Activated CD8-positive, alpha-beta T cell treated with anti-CD3 and anti-CD28 coated beads for 36 hours (primary cell): ENCODE data around the gene NADSYN1. TPM values are rescaled to one million over a fixed set of nuclear protein-coding genes. Genes with fewer than 3 reads are reported as not detected.

ENCODE experiments used
- ATAC-seq: fragments of 200-7000 bp; cut with Tn5 transposase; one replicate; pipeline ENCODE4 v1.10.0; 2021; ENCODE audit warnings: mild to moderate bottlenecking, moderate library complexity
- CTCF ChIA-PET: fragments of 350-600 bp; sonication (Branson Sonifier 250); formaldehyde crosslinking; loops from one replicate; lab custom pipeline; 2021; ENCODE audit warnings: antibody characterized with exemption; lab: Charles Lee
- POLR2A ChIA-PET: fragments of 350-600 bp; sonication (Branson Sonifier 250); formaldehyde crosslinking; loops from one replicate; lab custom pipeline; 2021; ENCODE audit warnings: antibody characterized with exemption; lab: Charles Lee
- DNase-seq: peaks from one replicate; pipeline ENCODE4 v3.0.0-alpha.2; 2020
- H3K27ac Mint-ChIP-seq: one replicate; pipeline ENCODE4 v1.8.0; 2021; ENCODE audit warnings: mild to moderate bottlenecking, mixed read lengths
- H3K27me3 Mint-ChIP-seq: one replicate; pipeline ENCODE4 v1.8.0; 2021; ENCODE audit warnings: mixed read lengths
- H3K36me3 Mint-ChIP-seq: one replicate; pipeline ENCODE4 v1.8.0; 2021; ENCODE audit warnings: low read depth, mixed read lengths
- H3K4me1 Mint-ChIP-seq: one replicate; pipeline ENCODE4 v1.8.0; 2021; ENCODE audit warnings: low read depth, mixed read lengths
- H3K4me3 Mint-ChIP-seq: one replicate; pipeline ENCODE4 v1.8.0; 2021; ENCODE audit warnings: mild to moderate bottlenecking, moderate library complexity, mixed read lengths
- H3K9me3 Mint-ChIP-seq: one replicate; pipeline ENCODE4 v1.8.0; 2021; ENCODE audit warnings: mixed read lengths
- intact Hi-C: fragments of 100-400 bp; cut with micrococcal nuclease; formaldehyde crosslinking; loops from one replicate; pipeline ENCODE4 v1.10.0; 2022
- total RNA-seq, 2 experiments: library from RNA; stranded (reverse); gene quantifications; one replicate each; pipeline ENCODE4 v1.2.3, GENCODE V29; 2021
- TF ChIP-seq, protein P1 (sequence below): fragments of 200-600 bp; IDR thresholded peaks from one replicate; pipeline ENCODE4 v1.8.0; 2022; ENCODE audit warnings: antibody characterized with exemption, mild to moderate bottlenecking

Gene NADSYN1
- total RNA-seq, 2 experiments from 2014 or later, result 115 to 117 TPM

GRCh38 chr11:71473793-71474080 is 20.7 kb downstream of the NADSYN1 start:
- POLR2A ChIA-PET, result interaction anchor here (0.5 kb wide), 1 partner anchor 15 kb away, joined by 3 read pairs; no protein-coding TSS in a partner anchor
- H3K4me1 Mint-ChIP-seq, result no peaks in the 10 kb centered on the region
- no peak overlapping the region for H3K4me3 Mint-ChIP-seq
- intact Hi-C loops, result no loop called here
- DNase-seq (no peak), ATAC-seq (no peak)
- peaks cover 27% of the 10 kb centered on the region for H3K36me3 Mint-ChIP-seq
- H3K9me3 Mint-ChIP-seq, result no peaks in the 10 kb centered on the region
- no peaks in the 10 kb centered on the region for H3K27me3 Mint-ChIP-seq
- H3K27ac Mint-ChIP-seq, result no peak overlapping the region
- TF ChIP-seq, protein P1, sequence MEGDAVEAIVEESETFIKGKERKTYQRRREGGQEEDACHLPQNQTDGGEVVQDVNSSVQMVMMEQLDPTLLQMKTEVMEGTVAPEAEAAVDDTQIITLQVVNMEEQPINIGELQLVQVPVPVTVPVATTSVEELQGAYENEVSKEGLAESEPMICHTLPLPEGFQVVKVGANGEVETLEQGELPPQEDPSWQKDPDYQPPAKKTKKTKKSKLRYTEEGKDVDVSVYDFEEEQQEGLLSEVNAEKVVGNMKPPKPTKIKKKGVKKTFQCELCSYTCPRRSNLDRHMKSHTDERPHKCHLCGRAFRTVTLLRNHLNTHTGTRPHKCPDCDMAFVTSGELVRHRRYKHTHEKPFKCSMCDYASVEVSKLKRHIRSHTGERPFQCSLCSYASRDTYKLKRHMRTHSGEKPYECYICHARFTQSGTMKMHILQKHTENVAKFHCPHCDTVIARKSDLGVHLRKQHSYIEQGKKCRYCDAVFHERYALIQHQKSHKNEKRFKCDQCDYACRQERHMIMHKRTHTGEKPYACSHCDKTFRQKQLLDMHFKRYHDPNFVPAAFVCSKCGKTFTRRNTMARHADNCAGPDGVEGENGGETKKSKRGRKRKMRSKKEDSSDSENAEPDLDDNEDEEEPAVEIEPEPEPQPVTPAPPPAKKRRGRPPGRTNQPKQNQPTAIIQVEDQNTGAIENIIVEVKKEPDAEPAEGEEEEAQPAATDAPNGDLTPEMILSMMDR, result no peak
- CTCF ChIA-PET, result no interaction called here

DNA sequence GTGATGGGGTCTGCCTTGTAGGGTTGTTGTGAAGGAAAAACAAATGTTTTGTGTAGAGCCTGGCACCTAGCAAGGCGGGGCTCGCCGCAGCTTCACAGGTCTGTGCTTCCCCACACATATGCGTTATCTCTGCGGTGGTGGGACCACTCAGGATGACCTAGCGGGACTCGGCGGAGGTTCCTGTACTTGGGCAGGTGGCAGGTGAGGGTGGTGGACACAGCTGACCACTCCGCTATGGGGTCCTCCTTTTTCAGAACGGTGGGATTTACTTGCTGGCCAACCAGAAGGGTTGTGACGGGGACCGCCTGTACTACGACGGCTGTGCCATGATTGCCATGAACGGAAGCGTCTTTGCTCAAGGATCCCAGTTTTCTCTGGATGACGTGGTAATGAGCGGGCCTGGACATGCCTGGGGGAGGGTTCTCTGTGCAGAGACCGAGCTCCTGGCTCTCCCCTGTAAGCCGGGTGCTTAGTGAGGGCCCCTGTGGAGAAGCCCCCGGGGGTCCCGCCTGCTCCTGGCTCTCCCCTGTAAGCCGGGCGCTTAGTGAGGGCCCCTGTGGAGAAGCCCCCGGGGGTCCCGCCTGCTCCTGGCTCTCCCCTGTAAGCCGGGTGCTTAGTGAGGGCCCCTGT is 21.3 kb downstream of the NADSYN1 start:
- H3K4me1 Mint-ChIP-seq, result no peaks in the 10 kb centered on the region
- no peaks in the 10 kb centered on the region for H3K9me3 Mint-ChIP-seq
- H3K36me3 Mint-ChIP-seq, result peaks cover 28% of the 10 kb centered on the region
- POLR2A ChIA-PET, result interaction anchor here (0.5 kb wide), 1 partner anchor 16 kb away, joined by 3 read pairs; no protein-coding TSS in a partner anchor
- no peak overlapping the region for H3K27ac Mint-ChIP-seq
- H3K27me3 Mint-ChIP-seq, result no peaks in the 10 kb centered on the region
- ATAC-seq (no peak), DNase-seq (no peak)
- intact Hi-C loops, result no loop called here
- H3K4me3 Mint-ChIP-seq, result no peak overlapping the region
- TF ChIP-seq, protein P1, result no peak
- CTCF ChIA-PET, result no interaction called here

- ChIA-PET CTCF (no interaction called here), POLR2A (no interaction called here)
- no peaks in the 10 kb centered on the region for H3K9me3 Mint-ChIP-seq
- intact Hi-C loops, result no loop called here
- no peaks in the 10 kb centered on the region for H3K27me3 Mint-ChIP-seq
- no peaks in the 10 kb centered on the region for H3K4me1 Mint-ChIP-seq
- DNase-seq (no peak), ATAC-seq (no peak)
- no peak overlapping the region for H3K27ac Mint-ChIP-seq
- TF ChIP-seq, protein P1, result no peak
- no peak overlapping the region for H3K4me3 Mint-ChIP-seq
- H3K36me3 Mint-ChIP-seq, result peaks cover 35% of the 10 kb centered on the region
Measured at GRCh38 chr11:71474771-71475483, 21.9 kb downstream of the NADSYN1 start.

DNA sequence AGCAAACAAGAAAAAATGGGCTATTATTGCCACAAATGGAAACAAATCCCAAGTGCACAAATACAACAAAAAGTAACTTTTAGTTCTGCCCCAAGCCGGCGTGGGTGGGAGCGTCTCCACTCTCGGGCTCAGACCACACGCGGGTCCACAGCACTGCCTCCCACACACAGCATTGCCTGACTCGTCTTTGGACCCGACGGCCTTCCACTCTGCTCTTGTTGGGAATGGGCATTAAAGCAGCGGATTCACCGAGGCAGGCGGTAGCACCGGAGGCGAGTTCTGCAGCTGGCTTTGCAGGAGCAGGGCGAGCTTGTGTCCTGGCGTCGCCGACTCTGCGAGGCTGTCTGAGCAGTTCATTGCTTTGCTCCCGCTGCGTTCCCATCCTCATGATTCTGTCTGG is 23.0 kb downstream of the NADSYN1 start:
- Mint-ChIP-seq H3K27me3 (no peaks in the 10 kb centered on the region), H3K4me3 (no peak overlapping the region), H3K36me3 (peaks cover 37% of the 10 kb centered on the region), H3K9me3 (no peaks in the 10 kb centered on the region), H3K4me1 (no peaks in the 10 kb centered on the region), H3K27ac (no peak overlapping the region)
- ChIA-PET CTCF (no interaction called here), POLR2A (no interaction called here)
- no peak for ATAC-seq
- intact Hi-C loops, result no loop called here
- TF ChIP-seq, protein P1, result no peak
- no peak for DNase-seq

DNA sequence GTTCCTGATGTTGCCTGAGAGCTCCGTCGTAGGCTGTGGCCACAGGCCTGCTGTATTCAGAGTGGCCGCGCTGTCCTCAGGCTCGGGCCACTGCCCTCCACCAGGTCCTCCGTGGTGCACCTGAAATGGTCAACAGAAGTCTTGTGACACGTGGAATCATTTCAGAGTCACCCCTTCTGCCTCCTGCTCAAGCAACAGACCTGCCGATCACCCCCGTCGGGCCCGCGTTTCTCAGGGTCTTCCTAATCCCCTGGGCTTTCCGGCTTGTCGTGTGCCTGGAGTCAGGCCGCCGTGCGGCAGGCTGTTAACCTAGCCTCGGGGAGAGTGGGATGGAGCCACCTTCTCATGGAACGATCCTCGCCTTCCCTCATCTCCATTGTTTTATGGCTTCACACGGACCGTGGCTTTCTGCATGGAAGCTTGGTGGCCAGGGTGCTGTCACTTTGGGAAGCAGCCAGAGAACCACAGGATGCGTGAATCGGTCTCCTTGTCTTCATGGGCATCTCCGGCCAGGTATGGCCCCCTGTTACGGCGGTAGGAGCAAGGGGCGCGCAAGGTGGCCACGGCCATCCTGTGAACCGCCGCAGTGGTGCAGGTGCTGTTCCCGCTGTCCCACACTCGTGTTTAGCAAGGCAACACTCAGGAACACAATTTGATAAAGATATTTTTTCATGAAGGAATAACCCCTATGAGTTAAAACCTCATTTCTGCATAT is 24.1 kb downstream of the NADSYN1 start:
- TF ChIP-seq, protein P1, result no peak
- Mint-ChIP-seq H3K27me3 (no peaks in the 10 kb centered on the region), H3K4me1 (no peaks in the 10 kb centered on the region), H3K27ac (no peak overlapping the region), H3K9me3 (no peaks in the 10 kb centered on the region), H3K36me3 (peaks cover 44% of the 10 kb centered on the region), H3K4me3 (no peak overlapping the region)
- ChIA-PET CTCF (no interaction called here), POLR2A (no interaction called here)
- no peak for ATAC-seq
- no peak for DNase-seq
- intact Hi-C loops, result no loop called here
